Head of caudate nucleus (tissue), 42 donors: Measurements from ENCODE around the gene PRDM10.
"Not testable (repeated sequence)": the region's sequence is repeated elsewhere in the genome, so short reads cannot be mapped to it uniquely, and the experiment has no call there.

Experiments
- DNase-seq, 42 donors: peaks; one replicate each; pipeline versions ENCODE4 v3.0.0 to v3.0.0-alpha.2; 2020 to 2021; ENCODE audit warnings: mixed read lengths in 7 of 42
- intact Hi-C: fragments of 100-400 bp; cut with DNase I; formaldehyde crosslinking; loops from one replicate; pipeline ENCODE4 v1.15.0; 2022

The PRDM10 gene

DNA sequence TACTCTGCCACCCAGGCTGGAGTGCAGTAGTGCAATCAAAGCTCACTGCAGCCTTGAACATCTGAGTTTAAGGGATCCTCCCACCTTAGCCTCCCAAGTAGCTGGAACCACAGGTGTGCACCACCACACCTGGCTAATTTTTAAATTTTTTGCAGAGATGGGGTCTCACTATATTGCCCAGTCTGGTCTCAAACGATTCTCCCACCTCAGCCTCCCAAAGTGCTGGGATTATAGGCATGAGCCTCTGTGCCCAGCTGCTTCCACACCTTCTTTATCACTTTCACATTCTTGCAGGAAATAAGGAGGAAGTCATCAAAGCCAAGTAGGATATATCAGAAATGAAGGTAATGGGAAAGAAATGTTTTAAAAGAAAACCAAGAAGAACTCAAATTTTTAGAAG, 47.9 kb downstream of the PRDM10 start:
- DNase-seq, intact Hi-C loops: not testable (repeated sequence)

- no peak for DNase-seq
- intact Hi-C loops: no loop called here
Measured at GRCh38 chr11:129951866-129952262, 50.8 kb downstream of the PRDM10 start.

GRCh38 chr11:129951201-129951865, 51.3 kb downstream of the PRDM10 start:
- intact Hi-C loops: no loop called here
- no peak for DNase-seq

DNA sequence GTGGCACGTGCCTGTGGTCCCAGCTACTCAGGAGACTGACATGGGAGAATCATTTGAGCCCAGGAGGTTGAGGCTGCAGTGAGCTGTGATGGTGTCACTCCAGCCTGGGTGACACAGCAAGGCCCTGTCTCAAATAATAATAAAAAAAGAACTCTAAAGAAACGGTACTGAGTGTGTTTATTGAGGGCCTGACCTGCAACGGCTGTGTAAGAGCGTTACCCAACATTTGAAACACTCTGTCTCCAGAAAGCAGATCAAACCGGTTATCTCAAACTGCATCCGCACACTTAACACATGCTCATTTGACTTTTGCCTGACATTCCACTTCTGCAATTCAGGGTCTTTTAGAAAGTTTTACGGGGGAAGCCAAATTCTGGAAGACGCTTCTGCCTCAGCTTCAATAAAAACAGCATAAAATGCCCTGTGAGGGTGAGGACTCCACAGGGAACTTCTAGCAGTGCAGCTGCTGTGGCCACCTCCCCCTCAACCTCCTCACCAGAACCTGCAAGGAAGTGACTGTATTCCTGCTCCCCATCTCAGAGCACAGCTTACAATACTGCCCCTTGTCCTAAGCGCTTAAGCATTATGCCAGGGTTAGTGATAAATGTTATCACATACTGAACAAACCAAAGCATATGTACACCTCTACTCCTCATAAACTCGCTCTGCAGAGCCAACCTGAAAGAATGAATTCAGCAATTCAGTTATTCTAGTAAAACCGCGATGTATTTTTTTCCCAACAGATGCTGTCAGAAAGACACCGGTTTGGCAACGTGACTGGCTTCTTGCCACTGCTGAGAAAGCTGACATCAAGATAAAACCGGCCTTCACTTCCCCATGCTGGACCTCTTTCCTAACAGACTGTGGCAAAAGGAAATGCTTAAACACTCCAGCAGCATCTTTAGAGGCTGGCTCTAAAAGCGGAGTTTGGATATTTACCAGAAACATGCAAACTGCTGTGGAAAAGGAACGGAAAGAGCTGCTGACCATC, 52.2 kb downstream of the PRDM10 start:
- intact Hi-C loops: no loop called here
- peak in 22 of 42 donors; percentile 15 to 63 (median 39) for DNase-seq

DNA sequence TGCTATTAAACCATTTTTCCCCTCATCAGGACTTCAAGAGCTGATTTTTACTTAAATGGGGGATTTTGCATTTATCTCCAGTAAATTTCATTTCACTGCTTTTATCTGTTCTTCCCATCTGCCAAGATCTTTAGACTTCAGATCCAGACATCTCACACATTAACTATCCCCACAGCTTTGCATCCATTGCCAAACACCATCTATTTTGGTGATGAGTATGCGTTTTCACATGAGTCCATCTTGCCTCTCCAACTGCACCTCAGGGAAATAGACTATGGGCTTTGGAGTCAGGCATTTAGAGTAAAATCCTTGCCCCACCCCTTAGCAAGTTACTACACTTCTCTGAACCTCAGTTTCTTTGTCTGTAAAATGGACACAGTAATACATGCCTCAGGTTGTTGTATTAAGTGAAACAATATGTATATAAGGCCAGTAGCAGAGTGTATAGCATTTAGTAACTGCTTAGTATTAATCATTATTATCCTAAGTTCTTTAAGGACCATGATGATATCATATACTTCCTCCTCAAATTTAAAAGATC, 53.6 kb downstream of the PRDM10 start:
- intact Hi-C loops: no loop called here
- DNase-seq: no peak

- no peak for DNase-seq
- intact Hi-C loops: no loop called here
Measured at GRCh38 chr11:129947474-129947873, 55.2 kb downstream of the PRDM10 start.

- no peak for DNase-seq
Measured at GRCh38 chr11:129946965-129947364, 55.7 kb downstream of the PRDM10 start.

GRCh38 chr11:129946256-129946655, 56.4 kb downstream of the PRDM10 start:
- no peak for DNase-seq
- intact Hi-C loops: no loop called here

More at GRCh38 chr11:129946965-129947364, 55.7 kb downstream of the PRDM10 start:
- intact Hi-C loops: no loop called here

GRCh38 chr11:129945373-129945772, 57.3 kb downstream of the PRDM10 start:
- intact Hi-C loops: no loop called here
- no peak for DNase-seq

DNA sequence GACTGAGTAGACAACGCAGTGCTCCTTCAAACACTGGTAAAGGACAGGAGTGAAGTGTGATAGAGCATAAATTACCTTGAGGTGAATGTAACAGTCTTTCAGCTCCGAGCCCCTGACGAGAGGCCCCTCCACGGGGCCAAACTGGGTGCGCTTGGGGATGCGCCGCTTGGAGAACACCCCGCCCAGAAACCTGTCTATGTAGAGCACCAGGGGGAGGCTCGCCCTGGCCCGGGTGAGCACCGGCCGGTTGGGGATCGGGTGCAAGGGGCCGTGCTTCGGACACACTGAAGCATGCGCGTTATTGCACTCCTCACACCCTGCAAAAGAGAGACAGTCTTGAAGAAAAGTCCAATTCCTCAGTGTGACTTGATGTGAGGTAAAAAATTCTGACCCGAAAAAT, 57.9 kb downstream of the PRDM10 start:
- DNase-seq: no peak
- intact Hi-C loops: no loop called here

- DNase-seq: no peak
- intact Hi-C loops: no loop called here
Measured at GRCh38 chr11:129943036-129943435, 59.6 kb downstream of the PRDM10 start.

- no peak for DNase-seq
- intact Hi-C loops: no loop called here
Measured at GRCh38 chr11:129939510-129939909, 63.1 kb downstream of the PRDM10 start.

DNA sequence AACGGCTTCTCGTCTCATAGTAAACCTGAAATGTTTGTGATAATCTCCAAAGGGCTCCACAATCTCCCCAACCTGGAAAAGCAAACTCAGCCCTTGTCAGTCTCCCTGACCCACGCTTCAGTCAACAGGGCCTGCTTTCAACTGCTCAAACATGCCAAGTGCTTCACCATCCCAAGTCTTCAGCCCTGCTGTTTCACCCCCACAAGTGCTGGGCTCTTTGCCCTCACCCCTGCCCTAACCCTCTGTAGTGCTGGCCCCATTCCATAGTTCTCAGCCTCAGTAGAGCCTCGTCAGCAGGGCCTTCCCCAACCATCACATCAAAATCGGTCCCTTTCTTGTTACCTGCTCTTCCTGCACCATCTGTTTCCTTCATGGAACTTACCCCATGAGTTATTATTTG, 63.9 kb downstream of the PRDM10 start:
- DNase-seq: no peak
- intact Hi-C loops: no loop called here

GRCh38 chr11:129937592-129938238, 64.9 kb downstream of the PRDM10 start:
- DNase-seq: no peak
- intact Hi-C loops: no loop called here

DNA sequence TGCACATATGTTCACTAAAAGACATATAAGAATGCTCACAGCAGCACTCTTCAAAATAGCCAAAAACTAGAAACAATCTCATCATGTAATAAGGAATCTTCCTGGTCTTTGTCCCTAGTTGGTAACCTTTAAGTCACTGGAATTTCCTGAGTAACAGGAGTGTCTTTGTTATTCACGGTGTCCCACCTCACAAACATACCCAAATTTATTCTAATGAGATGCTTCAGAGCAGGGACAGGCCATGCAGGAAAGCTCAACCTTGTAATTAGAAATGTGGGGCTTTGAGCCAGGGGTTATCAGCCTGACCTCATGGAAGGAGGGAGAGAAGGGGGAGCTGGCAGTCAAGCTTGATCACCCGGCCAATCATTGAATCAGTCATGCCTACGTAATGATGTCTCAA, 66.9 kb downstream of the PRDM10 start:
- intact Hi-C loops: no loop called here

DNA sequence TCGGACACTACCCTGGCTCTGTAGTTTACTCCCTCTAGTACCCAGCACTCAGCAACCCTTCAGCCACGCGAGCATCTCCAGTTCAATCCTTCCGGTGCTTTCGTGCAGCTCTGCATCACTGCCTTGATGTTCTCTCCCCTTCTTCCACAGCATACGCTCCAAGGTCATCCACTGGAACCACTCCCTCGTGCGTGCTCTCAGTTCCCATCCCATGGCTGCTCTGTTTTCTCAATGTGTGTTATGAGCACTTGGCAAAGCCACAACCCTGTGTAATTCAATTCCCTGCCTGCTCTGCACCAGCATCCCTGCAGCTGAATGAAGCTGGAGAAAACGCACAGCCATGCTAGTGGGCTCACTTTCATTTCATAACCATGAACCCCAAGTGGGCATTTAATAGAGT, 68.7 kb downstream of the PRDM10 start:
- intact Hi-C loops: no loop called here
- DNase-seq: no peak

More for the DNA sequence above, 66.9 kb downstream of the PRDM10 start:
- DNase-seq: no peak

DNA sequence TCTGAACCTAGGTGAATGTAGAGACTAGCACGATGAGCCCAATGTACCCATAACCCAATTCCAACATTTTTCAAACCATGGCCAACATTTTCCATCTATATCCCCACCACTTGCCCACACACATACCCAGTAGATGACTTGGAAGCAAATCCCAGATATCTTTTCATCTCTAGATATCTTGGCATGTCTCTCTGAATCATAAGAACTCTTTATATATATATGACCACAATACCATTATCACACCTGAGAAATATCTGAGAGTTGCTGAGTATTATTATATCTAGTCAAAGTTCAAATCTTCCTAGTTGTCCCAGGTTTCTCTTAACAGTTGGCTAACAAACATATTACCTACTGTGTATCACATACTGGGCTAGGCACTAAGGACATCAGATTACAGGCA, 69.4 kb downstream of the PRDM10 start:
- intact Hi-C loops: no loop called here
- DNase-seq: no peak

DNA sequence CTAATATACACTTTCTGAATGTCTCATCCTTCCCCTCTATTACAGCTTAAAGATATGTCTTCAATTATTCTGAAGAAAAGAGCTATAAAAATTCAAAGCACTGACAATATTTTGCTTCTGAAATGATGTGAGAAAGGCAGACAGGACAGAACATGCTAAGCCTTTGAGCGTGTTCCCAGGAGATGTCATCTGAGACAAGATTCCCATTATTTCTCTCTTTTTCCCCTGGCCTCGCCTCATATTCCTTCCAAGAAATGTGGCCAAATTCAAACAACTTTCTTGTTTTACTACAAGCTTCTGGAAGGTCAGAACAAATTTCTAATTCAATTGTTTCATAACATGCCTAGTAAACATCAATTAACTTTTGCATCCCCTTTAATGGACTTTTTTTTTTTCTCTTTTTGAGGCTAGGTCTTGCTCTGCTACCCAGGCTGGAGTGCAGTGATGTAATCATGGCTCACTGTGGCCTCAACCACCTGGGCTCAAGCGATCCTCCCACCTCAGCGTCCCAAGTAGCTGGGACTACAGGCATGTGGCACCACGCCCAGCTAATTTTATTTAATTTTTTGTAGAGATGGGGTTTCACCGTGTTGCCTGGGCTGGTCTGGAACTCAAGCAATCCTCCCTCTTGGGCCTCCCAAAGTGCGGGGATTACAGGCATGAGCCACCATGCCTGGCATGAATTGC, 70.1 kb downstream of the PRDM10 start:
- DNase-seq: no peak
- intact Hi-C loops: no loop called here

DNA sequence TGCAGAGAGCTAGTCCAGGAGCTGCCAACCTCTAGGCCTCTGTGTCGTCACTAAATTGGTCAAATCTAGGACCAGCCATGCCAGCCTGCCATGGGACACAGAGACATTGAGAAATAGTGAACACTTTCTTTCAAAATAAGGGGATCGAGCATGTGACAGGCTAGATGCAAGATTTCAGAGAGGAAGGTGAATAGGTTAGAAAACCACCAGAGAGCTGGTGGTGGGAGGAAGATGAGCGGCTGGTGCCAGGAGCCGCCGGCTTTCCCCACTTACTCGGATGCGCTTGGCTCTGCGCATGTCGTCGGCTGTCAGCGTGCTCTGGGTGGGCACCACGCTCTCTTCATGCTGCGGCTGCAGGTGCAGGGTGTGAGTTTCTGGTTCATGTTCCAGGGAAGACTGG, 71.9 kb downstream of the PRDM10 start:
- intact Hi-C loops: no loop called here
- DNase-seq: peak in 36 of 42 donors; percentile 9 to 71 (median 42)
